OCI-LY7 (cell line): ENCODE measurements around the gene DGLUCY.

Experiments used
- EZH2phosphoT487 ChIP-seq: fragments of 200-600 bp; sonication (generic); IDR thresholded peaks from 2 replicates; pipeline ENCODE4 v1.6.1; 2018; ENCODE audit warnings: low read depth, borderline replicate concordance, mild to moderate bottlenecking, mixed run types, antibody characterized with exemption, low read length, moderate library complexity, mixed read lengths
- TF ChIP-seq, protein P1 (sequence below): fragments of 200-600 bp; sonication (generic); conservative IDR thresholded peaks from 2 replicates; pipeline ENCODE4 v1.5.1; 2014; ENCODE audit warnings: mild to moderate bottlenecking, antibody characterized with exemption, low read length, moderate library complexity, mixed read lengths

DNA sequence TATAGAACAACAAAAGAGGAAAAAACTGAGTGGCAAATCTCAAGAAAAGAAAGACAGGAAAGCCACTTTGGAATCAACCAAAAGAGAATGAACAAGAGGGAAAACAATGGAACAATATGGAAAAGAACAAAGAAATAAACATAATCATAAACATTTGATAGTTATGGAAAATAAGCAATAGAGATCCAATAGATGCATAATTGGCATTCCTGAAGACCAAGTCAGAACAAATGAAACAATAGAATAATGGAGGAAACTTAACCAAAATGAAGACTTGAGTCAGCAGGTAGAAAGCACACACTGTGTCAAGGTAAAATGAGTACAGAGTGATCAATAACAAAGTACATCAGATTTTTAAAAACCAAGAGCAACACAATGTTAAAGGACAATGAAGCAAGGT is 43.3 kb upstream of the DGLUCY start:
- TF ChIP-seq, protein P1, sequence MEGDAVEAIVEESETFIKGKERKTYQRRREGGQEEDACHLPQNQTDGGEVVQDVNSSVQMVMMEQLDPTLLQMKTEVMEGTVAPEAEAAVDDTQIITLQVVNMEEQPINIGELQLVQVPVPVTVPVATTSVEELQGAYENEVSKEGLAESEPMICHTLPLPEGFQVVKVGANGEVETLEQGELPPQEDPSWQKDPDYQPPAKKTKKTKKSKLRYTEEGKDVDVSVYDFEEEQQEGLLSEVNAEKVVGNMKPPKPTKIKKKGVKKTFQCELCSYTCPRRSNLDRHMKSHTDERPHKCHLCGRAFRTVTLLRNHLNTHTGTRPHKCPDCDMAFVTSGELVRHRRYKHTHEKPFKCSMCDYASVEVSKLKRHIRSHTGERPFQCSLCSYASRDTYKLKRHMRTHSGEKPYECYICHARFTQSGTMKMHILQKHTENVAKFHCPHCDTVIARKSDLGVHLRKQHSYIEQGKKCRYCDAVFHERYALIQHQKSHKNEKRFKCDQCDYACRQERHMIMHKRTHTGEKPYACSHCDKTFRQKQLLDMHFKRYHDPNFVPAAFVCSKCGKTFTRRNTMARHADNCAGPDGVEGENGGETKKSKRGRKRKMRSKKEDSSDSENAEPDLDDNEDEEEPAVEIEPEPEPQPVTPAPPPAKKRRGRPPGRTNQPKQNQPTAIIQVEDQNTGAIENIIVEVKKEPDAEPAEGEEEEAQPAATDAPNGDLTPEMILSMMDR: no peak
- no peak for TF ChIP-seq EZH2phosphoT487
